ENCODE results near the gene EMID1. TPM values are rescaled to one million over a fixed set of nuclear protein-coding genes. Genes with fewer than 3 reads are reported as not detected.
A peak's percentile ranks its signal among the peaks of the same experiment; 100 is the strongest.
"Not testable (repeated sequence)": the region's sequence is repeated elsewhere in the genome, so short reads cannot be mapped to it uniquely, and the experiment has no call there.

EMID1 gene
- total RNA-seq, 1 donor from 2014 or later = 7.0 TPM

DNA sequence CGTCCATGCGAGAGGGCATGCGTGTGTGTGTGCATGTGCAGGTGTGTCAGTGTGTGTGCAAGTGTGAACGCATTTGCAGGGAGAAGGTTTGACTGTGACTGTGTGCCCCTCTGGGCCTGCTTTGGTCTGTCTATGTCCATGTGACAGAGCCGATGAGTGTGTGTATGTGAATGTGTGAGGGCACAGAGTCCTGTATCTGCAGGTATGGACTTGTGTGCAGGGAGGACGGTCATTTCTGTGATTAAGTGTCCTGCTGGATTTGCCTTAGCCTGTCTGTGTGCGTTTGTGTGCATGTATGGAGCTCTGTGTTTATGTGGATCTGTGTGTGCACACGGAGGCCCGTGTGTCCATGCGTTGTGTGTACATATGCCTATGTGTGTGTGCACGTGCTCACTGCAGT, 5.4 kb downstream of the EMID1 start:
- no peak for DNase-seq (ENCODE audit: low spot score)

GRCh38 chr22:29211466-29211865, 5.8 kb downstream of the EMID1 start:
- no peak for DNase-seq (ENCODE audit: low spot score)

DNA sequence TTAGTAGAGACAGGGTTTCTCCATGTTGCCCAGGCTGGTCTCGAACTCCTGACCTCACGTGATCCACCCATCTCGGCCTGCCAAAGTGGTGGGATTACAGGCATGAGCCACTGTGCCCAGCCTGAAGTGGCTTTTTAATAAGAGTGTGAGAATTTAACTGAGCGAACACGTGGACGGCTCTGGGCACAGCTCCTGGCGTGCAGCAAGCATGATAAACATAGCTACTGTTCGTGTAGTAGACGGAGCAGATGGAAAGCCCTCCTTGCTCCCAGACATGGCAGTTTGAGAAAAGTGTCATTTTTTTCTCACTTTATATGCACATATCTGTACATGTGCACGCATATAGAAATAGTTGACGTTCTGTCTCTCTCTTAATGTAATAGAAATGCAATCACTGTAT, 7.0 kb downstream of the EMID1 start:
- no peak for DNase-seq (ENCODE audit: low spot score)

DNA sequence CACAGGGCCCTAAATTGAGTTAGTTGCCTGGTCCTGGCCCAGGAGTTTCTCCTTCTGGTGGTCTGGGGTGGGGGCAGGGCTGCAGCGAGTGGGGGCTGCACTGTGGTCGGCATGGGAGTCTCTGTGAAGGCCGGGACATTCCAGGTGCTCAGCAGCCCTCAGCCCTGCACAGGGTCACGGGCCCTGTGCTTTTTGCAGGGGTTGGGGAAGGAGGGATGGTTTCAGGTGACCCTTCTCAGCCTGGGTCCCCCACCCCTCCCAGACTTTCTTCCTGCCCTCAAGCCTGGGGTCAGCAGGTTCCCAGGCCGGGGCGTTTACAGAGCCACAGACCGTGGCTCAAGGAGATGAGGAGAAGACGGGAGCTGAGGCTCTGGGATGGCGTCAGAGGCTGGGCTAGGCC, 7.8 kb downstream of the EMID1 start:
- no peak for DNase-seq (ENCODE audit: low spot score)

- DNase-seq (ENCODE audit: low spot score) = no peak
These were observed 8.5 kb downstream of the EMID1 start for GRCh38 chr22:29214232-29214631.

- no peak for DNase-seq (ENCODE audit: low spot score)
These were observed 9.5 kb downstream of the EMID1 start for GRCh38 chr22:29215012-29215860.

- no peak for DNase-seq (ENCODE audit: low spot score)
These were observed 10.5 kb downstream of the EMID1 start for GRCh38 chr22:29216011-29216872.

DNA sequence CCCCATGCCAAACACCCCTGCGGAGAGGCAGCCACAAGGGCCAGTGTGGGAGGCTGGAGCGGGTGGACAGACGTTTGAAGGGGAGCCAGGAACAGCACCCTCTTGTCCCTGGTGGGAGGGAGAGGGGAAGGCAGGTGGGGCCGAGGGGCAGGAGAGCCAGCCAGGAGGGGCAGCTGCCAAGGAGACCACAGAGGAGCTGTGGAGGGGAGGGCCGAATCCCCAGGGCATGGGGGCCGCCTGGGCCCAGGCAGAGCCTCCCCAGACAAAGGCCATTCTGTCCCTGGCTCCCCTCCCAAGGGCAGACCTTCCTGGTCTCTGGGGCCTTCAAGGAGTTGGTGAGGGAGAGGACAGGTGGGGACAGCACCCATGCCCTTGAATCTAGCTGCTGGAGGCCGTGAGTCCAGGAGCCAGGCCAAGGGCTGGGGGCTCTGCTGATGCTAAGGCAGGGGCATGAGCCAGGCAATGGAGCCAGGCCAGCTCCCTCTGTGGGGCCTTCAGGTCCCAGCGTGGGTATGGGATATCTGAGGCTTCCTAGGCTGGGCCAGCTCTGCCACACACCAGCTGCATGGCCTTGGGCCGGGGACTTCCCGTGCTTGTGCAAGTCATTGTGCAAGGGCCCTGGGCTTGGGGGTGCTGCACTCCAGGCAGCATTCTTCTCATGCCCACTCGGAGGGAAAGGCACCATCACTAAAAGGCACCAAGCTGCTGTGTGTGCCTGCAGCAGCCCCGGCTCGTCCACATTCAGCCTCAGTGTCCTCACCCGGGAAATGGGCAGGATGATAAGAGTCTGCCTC, 11.4 kb downstream of the EMID1 start:
- no peak for DNase-seq (ENCODE audit: low spot score)

- DNase-seq (ENCODE audit: low spot score) = no peak
These were observed 12.4 kb downstream of the EMID1 start for GRCh38 chr22:29217827-29218757.

- DNase-seq (ENCODE audit: low spot score) = no peak
These were observed 13.2 kb downstream of the EMID1 start for GRCh38 chr22:29218758-29219408.

DNA sequence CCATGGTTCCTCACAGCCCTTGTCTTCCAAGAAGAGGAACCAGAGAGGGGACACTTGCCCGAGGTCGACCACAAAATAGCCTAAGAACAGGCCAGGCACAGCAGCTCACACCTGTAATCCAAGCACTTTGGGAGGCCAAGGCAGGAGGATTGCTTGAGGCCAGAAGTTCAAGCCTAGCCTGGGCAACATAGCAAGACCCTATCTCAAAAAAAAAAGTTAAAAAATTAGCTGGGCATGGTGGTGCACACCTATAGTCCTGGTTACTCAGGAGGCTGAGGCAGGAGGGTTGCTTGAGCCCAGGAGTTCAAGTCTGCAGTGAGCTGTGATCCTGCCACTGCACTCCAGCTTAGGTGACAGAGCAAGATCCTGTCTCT, 13.7 kb downstream of the EMID1 start:
- DNase-seq (ENCODE audit: low spot score) = not testable (repeated sequence)

DNA sequence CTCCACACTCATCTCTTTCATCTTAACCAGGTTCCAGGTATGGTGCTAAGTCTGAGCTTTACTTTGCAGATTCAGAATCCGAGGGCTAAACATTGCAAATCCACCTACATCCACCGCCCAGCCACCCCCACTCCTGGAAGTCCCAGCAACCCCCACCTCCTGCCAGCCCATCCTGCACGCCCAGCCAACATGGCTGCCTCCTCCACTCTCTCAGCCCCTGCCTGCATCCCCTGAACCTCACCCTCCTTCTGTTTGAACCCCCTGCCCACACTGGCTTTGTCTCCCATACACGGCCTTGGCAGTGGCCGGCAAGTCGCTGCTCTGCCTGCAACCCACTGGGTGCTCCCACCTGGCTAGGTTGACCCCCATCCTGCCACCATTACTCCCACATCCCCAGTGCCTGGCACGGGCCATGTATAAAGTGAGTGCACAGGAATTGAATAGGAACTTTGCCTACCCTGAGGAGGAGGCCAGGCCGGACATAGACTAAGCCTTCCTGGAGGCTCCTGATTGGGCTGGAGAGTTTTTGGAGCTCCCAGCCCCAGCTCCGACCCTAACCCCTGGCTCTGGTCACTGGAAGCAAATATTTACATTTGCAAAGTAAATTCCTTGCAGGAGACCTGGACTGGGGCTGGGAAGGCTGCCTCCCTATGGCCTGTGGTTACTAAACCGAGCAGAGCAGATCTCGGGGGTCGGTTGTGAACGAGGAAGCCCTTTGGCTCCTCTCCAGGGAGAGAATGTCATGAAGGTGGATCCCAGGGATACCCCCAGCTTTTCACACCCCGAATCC, 14.4 kb downstream of the EMID1 start:
- DNase-seq (ENCODE audit: low spot score) = no peak

DNA sequence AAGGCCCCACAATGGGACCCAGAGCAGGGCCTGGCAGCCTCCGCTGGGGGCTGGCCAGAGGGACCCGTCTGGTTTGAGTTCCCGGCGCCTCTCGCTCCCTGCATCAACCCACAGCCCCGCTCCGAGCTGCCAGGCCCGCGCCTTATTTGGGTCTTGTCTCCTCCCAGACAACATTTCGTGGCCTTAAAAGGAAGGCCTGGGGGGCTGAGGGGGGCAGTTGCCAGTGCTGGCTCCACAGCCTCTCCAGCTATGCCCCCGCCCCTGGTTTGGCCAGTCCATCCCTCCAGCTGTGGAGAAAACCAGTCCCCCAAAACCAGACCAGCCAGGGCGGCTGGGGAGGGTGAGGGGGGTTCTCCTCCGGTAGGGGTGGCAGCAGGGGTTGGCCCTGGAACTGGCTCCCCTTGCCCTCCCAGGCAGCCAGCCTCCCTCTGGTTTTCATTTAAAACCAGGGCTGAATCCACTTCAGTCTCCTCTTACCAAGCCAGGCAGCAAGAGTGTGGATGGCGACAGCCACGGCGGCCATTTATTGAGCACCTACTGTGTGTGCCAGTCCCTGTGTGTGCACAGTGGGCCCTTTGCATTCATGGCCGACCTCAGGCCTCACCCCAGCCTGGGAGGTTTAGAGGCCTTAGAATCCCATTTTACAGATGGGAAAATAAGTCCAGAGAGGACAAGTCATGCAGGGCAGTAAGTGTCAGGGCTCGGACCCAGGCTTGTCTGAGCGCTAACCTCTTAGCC, 18.6 kb downstream of the EMID1 start:
- peak; percentile 33 for DNase-seq (ENCODE audit: low spot score)

DNA sequence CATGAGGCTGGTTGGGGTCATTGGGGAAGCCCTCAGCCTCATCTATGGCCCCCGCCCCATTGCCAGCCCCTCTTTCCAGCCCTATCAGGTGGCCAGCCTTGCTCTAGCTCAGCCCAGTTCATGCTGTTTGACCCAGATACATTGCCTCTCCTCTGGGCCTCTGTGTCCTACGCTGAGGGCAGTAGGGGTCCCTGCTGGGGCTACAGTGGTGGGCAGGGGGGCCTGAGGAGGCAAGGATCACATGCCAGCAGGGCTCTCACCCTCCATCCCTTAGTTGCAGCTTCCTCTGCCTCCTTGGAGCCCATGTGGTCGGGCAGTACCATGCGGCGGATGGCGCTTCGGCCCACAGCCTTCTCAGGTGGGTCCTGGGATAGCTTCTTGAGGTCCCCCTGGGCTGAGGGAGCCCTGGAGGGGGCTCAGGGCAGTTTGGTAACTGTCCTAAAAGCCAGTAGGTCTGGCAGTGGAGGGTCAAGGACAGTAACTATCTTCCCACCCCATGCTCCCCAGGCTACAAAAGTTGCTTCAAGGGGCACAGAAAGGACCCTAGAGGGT, 19.2 kb downstream of the EMID1 start:
- no peak for DNase-seq (ENCODE audit: low spot score)

GRCh38 chr22:29225422-29226090, 19.9 kb downstream of the EMID1 start:
- peak; percentile 56 for DNase-seq (ENCODE audit: low spot score)

- no peak for DNase-seq (ENCODE audit: low spot score)
These were observed 20.8 kb downstream of the EMID1 start for GRCh38 chr22:29226351-29226981.

Data from mucosa of gallbladder (tissue), 1 donor.